PC-3 (cell line): ENCODE data around the gene VARS2.

ENCODE experiments used
- EZH2phosphoT487 ChIP-seq: fragments of 300-600 bp; sonication (generic); IDR thresholded peaks from 2 replicates; pipeline ENCODE4 v1.6.1; 2018; ENCODE audit warnings: mild to moderate bottlenecking, antibody characterized with exemption, low read length, borderline replicate concordance
- TF ChIP-seq, protein P1 (sequence below): fragments of 300-600 bp; sonication (generic); conservative IDR thresholded peaks from 2 replicates; pipeline ENCODE4 v1.5.1; 2017; ENCODE audit warnings: antibody characterized with exemption, low read depth, mild to moderate bottlenecking, low read length

DNA sequence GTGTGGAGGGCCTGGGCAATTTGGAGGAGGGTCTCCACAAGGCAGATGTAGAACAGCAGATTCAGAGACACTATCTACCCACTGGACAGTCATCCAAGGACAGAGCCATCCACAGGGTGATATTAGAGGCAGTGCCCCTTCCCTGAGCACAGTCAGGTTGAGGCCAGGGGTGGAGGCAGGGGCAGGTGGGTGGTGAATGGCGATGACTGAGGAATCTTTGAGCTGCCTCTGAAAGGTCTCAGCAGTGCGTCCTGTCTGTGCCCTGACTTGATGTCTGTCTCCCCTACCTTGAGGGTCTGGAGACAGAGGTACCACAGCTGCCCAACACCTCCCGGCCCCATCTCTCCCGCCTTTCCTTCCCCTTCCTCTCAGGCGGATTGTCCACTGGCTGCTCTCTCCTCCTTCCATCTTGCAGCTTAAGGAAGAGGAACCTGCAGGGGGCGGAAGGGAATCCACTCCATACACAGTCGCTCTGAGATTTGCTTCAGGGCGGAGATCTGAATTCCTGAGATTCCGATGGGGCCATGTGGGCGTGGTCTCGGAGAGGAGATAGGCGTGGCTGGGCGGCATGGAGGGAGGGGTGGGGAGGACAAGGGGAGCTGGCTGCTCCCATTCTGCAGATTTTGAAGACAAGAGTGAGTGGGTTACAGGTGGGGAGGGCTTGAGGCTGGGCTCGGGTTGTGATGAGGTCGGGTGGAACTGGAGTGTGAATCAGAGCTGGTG, 28.5 kb downstream of the VARS2 start:
- TF ChIP-seq EZH2phosphoT487 = no peak
- TF ChIP-seq, protein P1, sequence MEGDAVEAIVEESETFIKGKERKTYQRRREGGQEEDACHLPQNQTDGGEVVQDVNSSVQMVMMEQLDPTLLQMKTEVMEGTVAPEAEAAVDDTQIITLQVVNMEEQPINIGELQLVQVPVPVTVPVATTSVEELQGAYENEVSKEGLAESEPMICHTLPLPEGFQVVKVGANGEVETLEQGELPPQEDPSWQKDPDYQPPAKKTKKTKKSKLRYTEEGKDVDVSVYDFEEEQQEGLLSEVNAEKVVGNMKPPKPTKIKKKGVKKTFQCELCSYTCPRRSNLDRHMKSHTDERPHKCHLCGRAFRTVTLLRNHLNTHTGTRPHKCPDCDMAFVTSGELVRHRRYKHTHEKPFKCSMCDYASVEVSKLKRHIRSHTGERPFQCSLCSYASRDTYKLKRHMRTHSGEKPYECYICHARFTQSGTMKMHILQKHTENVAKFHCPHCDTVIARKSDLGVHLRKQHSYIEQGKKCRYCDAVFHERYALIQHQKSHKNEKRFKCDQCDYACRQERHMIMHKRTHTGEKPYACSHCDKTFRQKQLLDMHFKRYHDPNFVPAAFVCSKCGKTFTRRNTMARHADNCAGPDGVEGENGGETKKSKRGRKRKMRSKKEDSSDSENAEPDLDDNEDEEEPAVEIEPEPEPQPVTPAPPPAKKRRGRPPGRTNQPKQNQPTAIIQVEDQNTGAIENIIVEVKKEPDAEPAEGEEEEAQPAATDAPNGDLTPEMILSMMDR = peak; percentile 80
